HepG2 (cell line): ENCODE data around the gene FAM124A. TPM values are rescaled to one million over a fixed set of nuclear protein-coding genes. Genes with fewer than 3 reads are reported as not detected.

Experiments
- ATAC-seq: fragments of 200-7000 bp; cut with Tn5 transposase; 3 replicates; pipeline ENCODE4 v1.9.1; 2020; ENCODE audit warnings: mild to moderate bottlenecking, moderate library complexity
- BruUV-seq: library from RNA; stranded (reverse); fragments of 400-500 nt; replicated peaks from 2 replicates; lab custom pipeline; 2021; lab: Mats Ljungman, UMichigan
- CTCF ChIA-PET: fragments of 300-600 bp; formaldehyde crosslinking; extraction: SDS; loops from one replicate; lab custom pipeline; 2021; ENCODE audit warnings: low total read pairs, inconsistent platforms, low intra/inter-chr PET ratio; lab: Yijun Ruan, JAX
- POLR2A ChIA-PET: fragments of 350-600 bp; sonication (Branson Sonifier 250); formaldehyde crosslinking; loops from one replicate; lab custom pipeline; 2020; ENCODE audit warnings: antibody characterized with exemption, inconsistent platforms; lab: Yijun Ruan, JAX
- DNase-seq: peaks from one replicate; pipeline ENCODE4 v3.0.0-alpha.2; 2015; ENCODE audit warnings: low spot score
- FAIRE-seq: peaks from 3 replicates; lab custom pipeline; 2011; peaks lifted over from hg19 to GRCh38; lab: Jason Lieb, UNC
- H2AFZ ChIP-seq: one replicate; pipeline ENCODE4 v1.6.1; 2011; ENCODE audit warnings: low read length, inconsistent platforms
- H3K27ac ChIP-seq: fragments of 300-600 bp; 3 replicates; pipeline ENCODE4 v1.8.0; 2011; ENCODE audit warnings: mixed run types, mild to moderate bottlenecking, mixed read lengths, low read length, inconsistent platforms; ENCODE audit not compliant: insufficient read depth; ENCODE audit errors: extremely low read length
- H3K27me3 ChIP-seq, 2 experiments: fragments of 200-600 bp in 1 of 2; 2 replicates in 1 of 2; 3 replicates in 1 of 2; pipeline versions ENCODE4 v1.6.0 to v1.8.0; 2011; ENCODE audit warnings: low read length in 2 of 2, mild to moderate bottlenecking in 2 of 2, moderate library complexity in 2 of 2, inconsistent platforms in 1 of 2; ENCODE audit not compliant: insufficient read depth in 2 of 2, control insufficient read depth in 1 of 2
- H3K36me3 ChIP-seq, 2 experiments: fragments of 200-600 bp in 1 of 2; replicated peaks in 1 of 2; 2 replicates in 1 of 2; 3 replicates in 1 of 2; pipeline versions ENCODE4 v1.5.1 to v1.8.0; 2011; ENCODE audit warnings: low read length in 2 of 2, inconsistent platforms in 1 of 2; ENCODE audit not compliant: insufficient read depth in 2 of 2, control insufficient read depth in 1 of 2
- H3K4me1 ChIP-seq: 2 replicates; pipeline ENCODE4 v1.5.1; 2012; ENCODE audit warnings: low read length, inconsistent platforms; ENCODE audit not compliant: insufficient read depth
- H3K4me2 ChIP-seq: 2 replicates; pipeline ENCODE4 v1.6.0; 2011; ENCODE audit warnings: low read depth, low read length, inconsistent platforms
- H3K4me3 ChIP-seq, 3 experiments: fragments of 200-600 bp in 1 of 3; sonication (generic), shearing (Covaris generic) in 1 of 3; replicated peaks in 1 of 3; 2 replicates each; pipeline ENCODE4 v1.5.1; 2011 to 2016; ENCODE audit warnings: low read length in 3 of 3, inconsistent platforms in 2 of 3, low read depth in 2 of 3, mild to moderate bottlenecking in 2 of 3, control low read depth in 1 of 3, mixed read lengths in 1 of 3; ENCODE audit not compliant: insufficient read depth in 1 of 3
- H3K79me2 ChIP-seq: one replicate; pipeline ENCODE4 v1.6.1; 2011; ENCODE audit warnings: low read length, inconsistent platforms; ENCODE audit not compliant: insufficient read depth
- H3K9ac ChIP-seq: 2 replicates; pipeline ENCODE4 v1.6.0; 2011; ENCODE audit warnings: mild to moderate bottlenecking, low read depth, low read length, inconsistent platforms; ENCODE audit not compliant: insufficient read depth
- H3K9me3 ChIP-seq: 2 replicates; pipeline ENCODE4 v1.5.1; 2012; ENCODE audit warnings: mild to moderate bottlenecking, low read length
- H4K20me1 ChIP-seq: 2 replicates; pipeline ENCODE4 v1.6.0; 2011; ENCODE audit warnings: inconsistent platforms, mild to moderate bottlenecking, low read length, moderate library complexity; ENCODE audit not compliant: insufficient read depth
- CEBPB ChIP-seq: IDR thresholded peaks from 2 replicates; pipeline ENCODE4 v1.6.1; 2011; ENCODE audit warnings: low read depth, low read length, improper control_type of control experiment, borderline replicate concordance
- ETS1 ChIP-seq: sonication (generic); formaldehyde crosslinking; IDR thresholded peaks from 2 replicates; pipeline ENCODE4 v1.4.0; 2020; ENCODE audit warnings: missing genetic modification reagents
- HINFP ChIP-seq: sonication (generic); formaldehyde crosslinking; IDR thresholded peaks from 2 replicates; pipeline ENCODE4 v1.4.0; 2020; ENCODE audit warnings: low read depth, mild to moderate bottlenecking, missing genetic modification reagents
- POGK ChIP-seq: sonication (generic); formaldehyde crosslinking; conservative IDR thresholded peaks from 2 replicates; pipeline ENCODE4 v1.8.0; 2022; ENCODE audit warnings: mild to moderate bottlenecking, moderate library complexity, missing genetic modification reagents
- SNAI1 ChIP-seq: sonication (generic); formaldehyde crosslinking; IDR thresholded peaks from 2 replicates; pipeline ENCODE4 v1.5.0; 2020; ENCODE audit warnings: mild to moderate bottlenecking, missing genetic modification reagents, borderline replicate concordance
- SOX5 ChIP-seq: IDR thresholded peaks from 2 replicates; pipeline ENCODE4 v1.6.1; 2016; ENCODE audit warnings: borderline replicate concordance
- TCF7 ChIP-seq: sonication (generic); IDR thresholded peaks from 2 replicates; pipeline ENCODE4 v1.6.1; 2016; ENCODE audit warnings: antibody characterized with exemption, low read depth
- TCF7L2 ChIP-seq: IDR thresholded peaks from 2 replicates; pipeline ENCODE4 v1.6.1; 2011; ENCODE audit warnings: mild to moderate bottlenecking, low read depth, low read length, moderate library complexity
- THAP11 ChIP-seq: IDR thresholded peaks from 2 replicates; pipeline ENCODE4 v1.6.1; 2016; ENCODE audit warnings: missing biosample characterization, missing genetic modification reagents
- XRCC5 ChIP-seq: fragments of 200-400 bp; formaldehyde crosslinking; optimal IDR thresholded peaks from 2 replicates; pipeline ENCODE3; 2017; ENCODE audit warnings: mild to moderate bottlenecking, low read length
- YY1 ChIP-seq: IDR thresholded peaks from 2 replicates; pipeline ENCODE4 v1.6.1; 2011; ENCODE audit warnings: low read length, low read depth, moderate library complexity, mild to moderate bottlenecking; ENCODE audit not compliant: insufficient read depth, insufficient replicate concordance
- ZFP90 ChIP-seq: sonication (generic); formaldehyde crosslinking; IDR thresholded peaks from 2 replicates; pipeline ENCODE4 v1.8.0; 2022; ENCODE audit warnings: missing genetic modification reagents, mild to moderate bottlenecking, inconsistent platforms, borderline replicate concordance
- ZNF160 ChIP-seq: sonication (generic); formaldehyde crosslinking; IDR thresholded peaks from 2 replicates; pipeline ENCODE4 v1.8.0; 2022; ENCODE audit warnings: mild to moderate bottlenecking, inconsistent platforms, missing genetic modification reagents
- ZNF44 ChIP-seq: sonication (generic); formaldehyde crosslinking; IDR thresholded peaks from 2 replicates; pipeline ENCODE4 v1.5.1; 2020; ENCODE audit warnings: mild to moderate bottlenecking, missing genetic modification reagents
- ZNF441 ChIP-seq: sonication (generic); formaldehyde crosslinking; IDR thresholded peaks from 2 replicates; pipeline ENCODE4 v1.7.0; 2021; ENCODE audit warnings: missing genetic modification reagents, borderline replicate concordance
- ZNF556 ChIP-seq: sonication (generic); formaldehyde crosslinking; IDR thresholded peaks from 2 replicates; pipeline ENCODE4 v1.4.0; 2020; ENCODE audit warnings: mild to moderate bottlenecking, missing genetic modification reagents, borderline replicate concordance
- ZNF570 ChIP-seq: sonication (generic); formaldehyde crosslinking; IDR thresholded peaks from 2 replicates; pipeline ENCODE4 v1.4.0; 2020; ENCODE audit warnings: mild to moderate bottlenecking, missing genetic modification reagents, borderline replicate concordance
- whole genome bisulfite sequencing: methylation state at CpG from one replicate; pipeline ENCODE4 v1.1.6; 2017; ENCODE audit warnings: low lambda C conversion rate; 5-methylcytosine and 5-hydroxymethylcytosine counted together
- in situ Hi-C: cut with HindIII; loops from 2 replicates; pipeline ENCODE4 v1.10.0; 2017; ENCODE audit warnings: low pct_unique_long_range_greater_than_20kb; ENCODE audit not compliant: extremely low pct_ligation_motif_present
- intact Hi-C: fragments of 100-400 bp; cut with micrococcal nuclease; formaldehyde crosslinking; loops from one replicate; pipeline ENCODE4 v1.10.0; 2022; ENCODE audit not compliant: unreplicated experiment
- polyA plus RNA-seq, 8 experiments: library from polyadenylated mRNA; depleted of rRNA in 3 of 8; stranded (reverse) in 7 of 8; unstranded in 1 of 8; fragments of >200 nt; fragmentation: Illumina TruSeq in 4 of 8; extraction: Trizol in 4 of 8; gene quantifications; 2 replicates each; pipeline versions ENCODE4 v1.2.1 to v1.2.3, GENCODE V29; 2011 to 2016; ENCODE audit warnings: low read depth in 4 of 8, missing spikeins in 1 of 8, mixed read lengths in 1 of 8; ENCODE audit not compliant: insufficient read depth in 1 of 8
- total RNA-seq, 5 experiments: library from RNA; depleted of rRNA; stranded (reverse); fragments of >200 nt; fragmentation: Illumina TruSeq; extraction: Trizol; gene quantifications; 2 replicates each; pipeline ENCODE4 v1.2.3, GENCODE V29; 2016; ENCODE audit warnings: low read depth in 1 of 5

Gene FAM124A
- total and polyA plus RNA-seq, 2 of the 13 experiments (the other 11 are each of a cell fraction or from before 2014, with no cell fraction given): not detected

- no peak for TF ChIP-seq ETS1 (CRISPR knock-in tag)
Measured at GRCh38 chr13:51284339-51284738, 62.1 kb downstream of the FAM124A start (continued).

GRCh38 chr13:51286135-51287002 is 64.2 kb downstream of the FAM124A start:
- H3K79me2 ChIP-seq: no peaks in the 10 kb centered on the region
- intact Hi-C loops (loop anchor here (1.0 kb wide), 2 partner anchors 137 to 161 kb away; no protein-coding TSS in a partner anchor), in situ Hi-C loops (loop anchor here (5.0 to 10.0 kb wide), 2 partner anchors 132 to 159 kb away; no protein-coding TSS in a partner anchor)
- no peak overlapping the region for H2AFZ ChIP-seq
- ATAC-seq: peak; percentile 92
- CTCF ChIA-PET: interaction anchor here (1.3 to 1.5 kb wide), 2 partner anchors 137 to 160 kb away, joined by 4 to 23 read pairs; no protein-coding TSS in a partner anchor
- peak; percentile 86 for FAIRE-seq
- H3K27ac ChIP-seq: no peak overlapping the region
- no peaks in the 10 kb centered on the region for H4K20me1 ChIP-seq
- BruUV-seq: no TSS peak
- peak; percentile 39 for DNase-seq
- H3K9ac ChIP-seq: no peak overlapping the region
- 32% methylated on average over 12 of the region's 13 CpGs for WGBS
- no peak overlapping the region for H3K4me3 ChIP-seq
- no peaks in the 10 kb centered on the region for H3K36me3 ChIP-seq
- H3K9me3 ChIP-seq: no peaks in the 10 kb centered on the region
- H3K27me3 ChIP-seq: peaks cover 0 to 19% of the 10 kb centered on the region in 2 experiments; a peak in 2 of 5 replicates
- POLR2A ChIA-PET: interaction anchor here (1.0 kb wide), 1 partner anchor 167 kb away, joined by 3 read pairs; the partner anchor contains the start of gene INTS6
- peaks cover 9% of the 10 kb centered on the region for H3K4me1 ChIP-seq
- no peak overlapping the region for H3K4me2 ChIP-seq
- no peak for TF ChIP-seq HINFP
- peak; percentile 29 for TF ChIP-seq YY1
- no peak for TF ChIP-seq ZFP90
- no peak for TF ChIP-seq SOX5 (CRISPR knock-in tag)
- 0 out of 2 replicates have a peak, but pooled peaks have one; percentile 20 for TF ChIP-seq THAP11
- no peak for TF ChIP-seq ZNF556 (CRISPR knock-in tag)
- no peak for TF ChIP-seq CEBPB
- TF ChIP-seq POGK (CRISPR knock-in tag): no peak
- TF ChIP-seq TCF7L2: no peak
- TF ChIP-seq ZNF44: no peak
- TF ChIP-seq ZNF441: no peak
- TF ChIP-seq XRCC5: peak; percentile 82
- no peak for TF ChIP-seq TCF7
- TF ChIP-seq ZNF570 (CRISPR knock-in tag): no peak
- no peak for TF ChIP-seq ZNF160 (CRISPR knock-in tag)
- no peak for TF ChIP-seq SNAI1 (CRISPR knock-in tag)
